HG03280 (cell line): ENCODE data around the gene VSTM2B.

Experiments used
- ATAC-seq: cut with Tn5 transposase; IDR thresholded peaks from one replicate; pipeline ENCODE4 v1.9.1; 2021; ENCODE audit warnings: mild to moderate bottlenecking, moderate library complexity; ENCODE audit not compliant: unreplicated experiment

Gene VSTM2B

DNA sequence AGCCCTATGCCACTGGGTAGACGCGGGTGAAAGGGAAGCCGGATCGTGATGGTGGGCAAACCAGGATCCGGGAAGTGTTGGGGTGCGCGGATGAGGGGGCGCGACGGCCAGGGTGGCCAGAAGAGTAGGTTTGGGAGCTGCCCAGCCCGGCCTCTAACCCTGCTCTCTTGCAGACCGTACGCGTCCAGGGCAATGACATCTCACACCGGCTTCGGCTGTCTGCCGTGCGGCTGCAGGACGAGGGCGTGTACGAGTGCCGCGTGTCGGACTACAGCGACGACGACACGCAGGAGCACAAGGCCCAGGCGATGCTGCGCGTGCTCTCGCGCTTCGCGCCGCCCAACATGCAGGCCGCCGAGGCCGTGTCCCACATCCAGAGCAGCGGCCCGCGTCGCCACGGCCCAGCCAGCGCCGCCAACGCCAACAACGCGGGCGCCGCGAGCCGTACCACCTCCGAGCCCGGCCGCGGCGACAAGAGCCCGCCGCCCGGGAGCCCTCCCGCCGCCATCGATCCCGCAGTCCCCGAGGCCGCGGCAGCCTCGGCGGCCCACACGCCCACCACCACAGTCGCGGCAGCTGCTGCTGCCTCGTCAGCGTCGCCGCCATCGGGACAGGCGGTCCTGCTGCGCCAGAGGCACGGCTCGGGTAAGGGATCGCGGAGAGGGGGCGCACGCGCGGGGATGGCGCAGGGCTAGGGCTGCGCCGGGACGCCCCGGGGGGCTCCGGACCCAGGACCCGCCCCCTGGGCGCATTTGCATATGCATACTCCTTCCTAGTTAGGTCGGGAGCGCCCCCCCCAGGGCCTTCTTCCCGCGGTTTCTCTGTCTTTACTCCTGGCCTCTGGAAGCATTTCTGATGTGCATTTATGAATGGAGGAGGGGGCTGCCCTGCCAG lies 4.1 kb downstream of the VSTM2B start:
- no peak for ATAC-seq

- no peak for ATAC-seq
These were observed 5.0 kb downstream of the VSTM2B start for GRCh38 chr19:29530540-29531457.

- no peak for ATAC-seq
These were observed 5.7 kb downstream of the VSTM2B start for GRCh38 chr19:29531458-29532025.

- no peak for ATAC-seq
These were observed 6.3 kb downstream of the VSTM2B start for GRCh38 chr19:29532097-29532496.

GRCh38 chr19:29532956-29533355 lies 7.2 kb downstream of the VSTM2B start:
- no peak for ATAC-seq

- ATAC-seq: no peak
These were observed 8.1 kb downstream of the VSTM2B start for GRCh38 chr19:29533578-29534544.

- no peak for ATAC-seq
These were observed 9.5 kb downstream of the VSTM2B start for GRCh38 chr19:29535214-29535831.

DNA sequence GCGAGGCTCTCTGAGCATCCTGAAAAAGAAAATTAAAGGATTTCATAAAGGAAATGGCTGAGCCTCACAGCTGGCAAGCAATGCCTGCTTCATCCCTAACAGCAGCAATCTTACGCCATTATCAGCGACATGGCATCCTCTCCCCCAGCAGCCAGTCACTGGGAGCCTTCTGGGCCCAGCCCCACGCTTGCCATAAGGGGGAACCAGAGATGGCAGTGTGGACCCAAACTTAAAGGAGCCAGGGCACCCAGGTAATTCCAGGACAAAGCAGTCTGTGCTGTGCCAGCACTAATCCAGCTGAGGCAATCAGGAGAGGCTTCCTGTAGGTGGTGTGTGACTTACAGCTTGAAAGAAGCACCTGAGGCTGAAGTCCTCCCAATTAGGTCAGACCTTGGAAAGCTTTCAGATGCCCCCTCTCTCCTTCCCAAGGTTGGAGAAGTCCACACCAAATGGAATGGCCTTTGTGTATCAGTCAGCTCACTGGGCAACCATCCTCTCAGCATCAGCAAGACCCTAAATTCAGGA lies 10.3 kb downstream of the VSTM2B start:
- ATAC-seq: no peak

- no peak for ATAC-seq
These were observed 11.4 kb downstream of the VSTM2B start for GRCh38 chr19:29537181-29537580.

GRCh38 chr19:29537601-29538000 lies 11.8 kb downstream of the VSTM2B start:
- ATAC-seq: no peak

- ATAC-seq: no peak
These were observed 12.4 kb downstream of the VSTM2B start for GRCh38 chr19:29538146-29538545.

GRCh38 chr19:29538651-29539050 lies 12.9 kb downstream of the VSTM2B start:
- no peak for ATAC-seq

- ATAC-seq: no peak
These were observed 13.3 kb downstream of the VSTM2B start for GRCh38 chr19:29539131-29539530.

GRCh38 chr19:29539670-29540069 lies 13.9 kb downstream of the VSTM2B start:
- no peak for ATAC-seq

- ATAC-seq: no peak
These were observed 14.3 kb downstream of the VSTM2B start for GRCh38 chr19:29540114-29540513.

DNA sequence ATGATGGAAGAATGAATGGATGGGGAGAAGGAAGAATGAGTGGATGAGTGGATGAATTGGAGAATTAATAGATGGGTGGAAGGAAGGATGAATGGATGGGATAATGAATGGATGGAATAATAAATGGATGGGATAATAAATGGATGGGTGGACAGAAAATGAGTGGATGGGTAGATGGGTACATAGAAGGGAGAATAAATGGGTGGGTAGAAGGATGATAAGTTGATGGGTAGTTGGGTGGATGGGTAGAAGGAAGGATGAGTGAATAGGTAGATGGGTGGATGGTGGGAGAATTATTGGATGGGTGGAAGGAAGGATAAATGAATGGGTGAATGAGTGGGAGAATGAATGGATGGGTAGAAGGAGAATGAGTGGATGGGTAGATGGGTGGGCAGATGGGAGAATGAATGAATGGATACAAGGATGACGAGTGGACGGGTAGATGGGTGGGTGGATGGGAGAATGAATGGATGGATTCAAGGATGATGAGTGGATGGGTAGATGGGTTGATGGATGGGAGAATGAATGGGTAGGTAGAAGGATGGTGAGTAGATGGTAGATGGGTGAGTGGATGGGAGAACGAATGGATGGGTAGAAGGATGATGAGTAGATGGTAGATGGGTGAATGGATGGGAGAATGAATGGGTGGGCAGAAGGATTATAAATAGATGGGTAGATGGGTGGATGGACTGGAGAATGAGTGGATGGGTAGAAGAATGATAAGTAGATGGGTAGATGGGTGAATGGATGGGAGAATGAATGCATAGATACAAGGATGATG lies 15.9 kb downstream of the VSTM2B start:
- ATAC-seq: no peak

- ATAC-seq: no peak
These were observed 16.5 kb downstream of the VSTM2B start for GRCh38 chr19:29542327-29542726.

DNA sequence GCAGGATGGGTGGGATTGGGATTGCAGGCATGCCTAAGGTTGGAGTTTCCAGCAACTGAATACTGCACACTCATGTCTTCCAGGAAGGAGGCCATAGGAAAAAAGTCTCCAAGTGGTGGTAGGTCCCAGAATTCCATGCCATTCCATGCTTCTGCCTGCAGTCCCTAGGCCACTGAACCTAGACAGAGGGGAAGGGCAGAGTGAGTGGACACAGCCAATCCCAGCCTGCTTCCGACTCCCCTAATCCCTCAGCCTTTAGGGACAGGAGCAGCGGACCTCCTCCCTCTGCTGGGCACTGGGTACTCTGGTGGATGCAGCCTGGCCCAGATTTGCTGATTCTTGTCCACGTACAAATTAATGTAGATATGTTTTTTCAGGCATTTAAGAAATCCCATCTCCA lies 17.0 kb downstream of the VSTM2B start:
- no peak for ATAC-seq

- ATAC-seq: no peak
These were observed 17.6 kb downstream of the VSTM2B start for GRCh38 chr19:29543381-29543780.
